Gastroesophageal sphincter (tissue), 3 donors: Measurements from ENCODE around the gene CMBL.

Experiments
- POLR2A ChIP-seq, 2 donors: fragments of 450-650 bp; IDR thresholded peaks; one replicate each; pipeline ENCODE4 v1.6.1; 2017; ENCODE audit warnings: antibody characterized with exemption in 2 of 2, mild to moderate bottlenecking in 2 of 2, moderate library complexity in 1 of 2
- POLR2AphosphoS5 ChIP-seq: sonication (generic); formaldehyde crosslinking; IDR thresholded peaks from one replicate; pipeline ENCODE4 v1.6.1; 2017; ENCODE audit warnings: antibody characterized with exemption
- TF ChIP-seq, protein P1 (sequence below), 4 experiments: fragments of 200-600 bp in 2 of 4; fragments of 450-650 bp in 2 of 4; sonication (generic) in 1 of 4; IDR thresholded peaks; one replicate each; pipeline ENCODE4 v1.5.1; 2017 to 2019; ENCODE audit warnings: antibody characterized with exemption in 4 of 4, mild to moderate bottlenecking in 2 of 4, moderate library complexity in 2 of 4

DNA sequence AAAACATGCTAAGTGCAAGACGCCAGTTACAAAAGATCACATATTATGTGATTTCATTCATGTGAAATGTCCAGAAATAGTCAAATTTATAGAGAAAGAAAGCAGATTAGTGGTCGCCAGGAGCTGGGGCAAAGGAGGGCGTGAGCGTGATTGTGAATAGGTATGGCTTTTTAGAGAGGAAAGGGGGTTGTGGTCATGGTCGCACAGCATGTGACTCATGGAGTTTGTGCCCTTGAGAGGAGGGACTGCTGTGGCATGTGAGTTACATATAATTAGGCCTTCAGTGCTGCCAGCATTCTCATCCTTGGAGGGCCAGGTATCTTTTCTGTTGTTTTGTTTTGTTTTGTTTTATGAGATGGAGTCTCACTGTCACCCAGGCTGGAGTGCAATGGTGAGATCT, 24.6 kb upstream of the CMBL start:
- TF ChIP-seq, protein P1, sequence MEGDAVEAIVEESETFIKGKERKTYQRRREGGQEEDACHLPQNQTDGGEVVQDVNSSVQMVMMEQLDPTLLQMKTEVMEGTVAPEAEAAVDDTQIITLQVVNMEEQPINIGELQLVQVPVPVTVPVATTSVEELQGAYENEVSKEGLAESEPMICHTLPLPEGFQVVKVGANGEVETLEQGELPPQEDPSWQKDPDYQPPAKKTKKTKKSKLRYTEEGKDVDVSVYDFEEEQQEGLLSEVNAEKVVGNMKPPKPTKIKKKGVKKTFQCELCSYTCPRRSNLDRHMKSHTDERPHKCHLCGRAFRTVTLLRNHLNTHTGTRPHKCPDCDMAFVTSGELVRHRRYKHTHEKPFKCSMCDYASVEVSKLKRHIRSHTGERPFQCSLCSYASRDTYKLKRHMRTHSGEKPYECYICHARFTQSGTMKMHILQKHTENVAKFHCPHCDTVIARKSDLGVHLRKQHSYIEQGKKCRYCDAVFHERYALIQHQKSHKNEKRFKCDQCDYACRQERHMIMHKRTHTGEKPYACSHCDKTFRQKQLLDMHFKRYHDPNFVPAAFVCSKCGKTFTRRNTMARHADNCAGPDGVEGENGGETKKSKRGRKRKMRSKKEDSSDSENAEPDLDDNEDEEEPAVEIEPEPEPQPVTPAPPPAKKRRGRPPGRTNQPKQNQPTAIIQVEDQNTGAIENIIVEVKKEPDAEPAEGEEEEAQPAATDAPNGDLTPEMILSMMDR (IDR thresholded peaks at IDR 0.05): no peak
- TF ChIP-seq POLR2AphosphoS5: no peak
- TF ChIP-seq POLR2A (IDR thresholded peaks at IDR 0.05): no peak
